ENCODE results near the gene DGCR6. TPM values are rescaled to one million over a fixed set of nuclear protein-coding genes. Genes with fewer than 3 reads are reported as not detected.

Gene DGCR6
- 0.52 and 3.7 TPM in 2 replicates for total RNA-seq

DNA sequence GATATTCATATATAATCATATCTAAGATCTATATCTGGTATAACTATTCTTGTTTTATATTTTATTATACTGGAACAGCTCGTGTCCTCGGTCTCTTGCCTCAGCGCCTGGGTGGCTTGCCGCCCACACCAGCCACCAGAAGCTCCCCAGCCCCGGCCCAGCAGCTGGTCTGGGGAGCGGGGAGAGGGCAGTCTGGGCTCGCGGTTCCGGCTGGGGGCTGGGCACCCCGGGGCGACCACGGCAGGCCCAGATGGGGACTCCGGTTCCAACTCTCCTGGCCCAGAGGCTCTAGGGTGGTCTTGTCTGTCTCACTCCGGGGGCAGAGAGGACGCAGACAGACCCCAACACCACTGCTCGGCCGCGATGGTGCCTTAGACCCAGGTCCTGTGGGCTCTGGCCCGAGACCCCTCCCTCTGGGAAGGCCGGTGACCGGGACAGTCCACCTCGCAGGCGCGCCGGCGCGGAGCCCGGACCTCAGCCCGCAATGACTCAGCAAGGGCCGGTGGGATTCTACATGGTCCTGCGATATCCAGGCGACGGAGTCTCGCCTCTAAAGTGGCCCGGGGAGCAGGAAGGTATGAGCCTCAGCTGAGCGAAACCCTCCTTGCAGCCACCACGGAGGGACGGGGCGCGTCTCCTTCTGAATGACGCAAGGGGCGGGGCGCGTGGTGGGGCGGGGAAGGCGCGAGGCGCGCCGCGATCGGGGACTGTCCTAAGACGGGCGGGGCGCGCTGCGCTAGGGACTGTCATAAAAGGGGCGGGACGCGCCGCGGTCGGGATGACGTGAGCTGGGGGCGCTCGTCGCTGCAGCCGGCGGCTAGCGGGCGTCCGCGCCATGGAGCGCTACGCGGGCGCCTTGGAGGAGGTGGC, at the start of gene DGCR6:
TSS of gene DGCR6 (plus strand) at position 781 of the 870 bp plus-strand sequence. CDS start at position 836, 55 bp downstream.

DNA sequence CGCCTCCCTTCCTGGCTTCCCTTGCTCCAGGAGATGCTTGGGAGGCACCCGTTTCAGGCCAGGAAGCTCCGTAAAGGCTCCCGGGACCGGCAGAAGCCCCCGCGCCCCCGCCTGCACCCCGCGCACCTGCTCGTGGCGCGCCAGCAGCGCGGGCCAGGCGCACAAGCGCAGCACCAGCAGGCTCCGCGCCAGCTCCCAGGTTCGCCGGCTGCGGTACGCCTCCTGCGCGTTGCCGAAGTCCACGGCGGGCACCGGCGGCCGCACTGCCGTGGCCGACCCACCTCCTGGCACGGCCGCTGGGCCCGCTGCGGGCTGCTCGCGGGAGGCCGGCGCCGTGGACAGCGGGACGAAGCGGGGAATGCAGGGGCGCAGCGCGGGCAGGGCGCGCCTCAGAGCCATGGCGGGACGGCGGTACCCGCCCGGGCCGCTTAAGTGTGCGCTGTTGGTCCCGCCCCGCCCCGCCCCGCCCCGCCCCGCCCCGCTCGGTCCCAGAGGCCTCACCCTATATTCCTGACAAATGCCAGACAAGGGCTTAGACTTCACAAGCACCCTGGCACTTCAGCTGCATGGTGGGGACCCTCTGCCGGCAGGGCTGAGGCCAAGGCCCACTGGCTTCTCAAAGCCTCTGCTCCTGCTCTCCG, 29.9 kb downstream of the DGCR6 start, which contains the start of gene PRODH:
TSS of gene PRODH (minus strand) at position 405 of the 641 bp plus-strand sequence. CDS start at position 399, 6 bp downstream.

Other genes with a start within 250 kb of the DGCR6 start
- gene PRODH, start 30.0 kb downstream of the DGCR6 start, total RNA-seq: not detected in 2 replicates
- gene DGCR2, start 216.1 kb downstream of the DGCR6 start, total RNA-seq: 37.4 and 66.0 TPM in 2 replicates
- gene TSSK2, start 225.0 kb downstream of the DGCR6 start, total RNA-seq: not detected in 2 replicates
- gene ESS2, start 238.3 kb downstream of the DGCR6 start, total RNA-seq: 17.8 and 22.6 TPM in 2 replicates
- not detected in 2 replicates for gene GSC2, start 244.0 kb downstream of the DGCR6 start, total RNA-seq